Lung microvascular endothelial cell (primary cell): Measurements from ENCODE around the gene MAZ. TPM values are rescaled to one million over a fixed set of nuclear protein-coding genes. Genes with fewer than 3 reads are reported as not detected.
"Not testable (repeated sequence)": the region's sequence is repeated elsewhere in the genome, so short reads cannot be mapped to it uniquely, and the experiment has no call there.

Experiments used
- DNase-seq, 2 donors: peaks; one replicate each; pipeline versions ENCODE4 v3.0.0 to v3.0.0-alpha.2; 2010; ENCODE audit warnings: low read depth in 2 of 2
- total RNA-seq: library from RNA; depleted of rRNA; stranded (reverse); fragments of >200 nt; gene quantifications from 2 replicates; pipeline ENCODE4 v1.2.1, GENCODE V29; 2014

Gene MAZ
- total RNA-seq, 1 donor from 2014 or later = 125 TPM

DNA sequence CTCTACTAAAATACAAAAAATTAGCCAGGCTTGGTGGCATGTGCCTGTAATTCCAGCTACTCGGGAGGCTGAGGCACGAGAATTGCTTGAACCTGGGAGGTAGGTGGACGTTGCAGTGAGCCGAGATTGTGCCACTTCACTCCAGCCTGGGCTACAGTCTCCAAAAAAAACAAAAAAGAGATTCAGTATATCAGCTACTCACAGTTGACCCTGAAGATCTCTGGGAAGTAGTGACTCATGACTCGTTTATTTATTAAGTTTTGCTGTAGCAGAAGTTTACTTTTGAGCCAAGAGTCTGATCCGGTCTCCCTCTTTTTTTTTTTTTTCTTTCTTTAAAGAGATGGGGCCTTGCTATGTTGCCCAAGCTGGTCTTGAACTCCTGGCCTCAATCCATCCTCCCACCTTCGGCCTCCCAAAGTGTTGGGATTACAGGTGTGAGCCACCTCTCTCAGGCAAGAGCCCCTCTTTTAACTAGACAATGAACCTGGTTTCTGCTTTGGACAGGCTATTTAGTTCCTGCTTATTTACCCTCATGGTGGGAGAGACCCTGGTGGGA is 18.3 kb downstream of the MAZ start:
- DNase-seq = peak; percentile 35 to 85

DNA sequence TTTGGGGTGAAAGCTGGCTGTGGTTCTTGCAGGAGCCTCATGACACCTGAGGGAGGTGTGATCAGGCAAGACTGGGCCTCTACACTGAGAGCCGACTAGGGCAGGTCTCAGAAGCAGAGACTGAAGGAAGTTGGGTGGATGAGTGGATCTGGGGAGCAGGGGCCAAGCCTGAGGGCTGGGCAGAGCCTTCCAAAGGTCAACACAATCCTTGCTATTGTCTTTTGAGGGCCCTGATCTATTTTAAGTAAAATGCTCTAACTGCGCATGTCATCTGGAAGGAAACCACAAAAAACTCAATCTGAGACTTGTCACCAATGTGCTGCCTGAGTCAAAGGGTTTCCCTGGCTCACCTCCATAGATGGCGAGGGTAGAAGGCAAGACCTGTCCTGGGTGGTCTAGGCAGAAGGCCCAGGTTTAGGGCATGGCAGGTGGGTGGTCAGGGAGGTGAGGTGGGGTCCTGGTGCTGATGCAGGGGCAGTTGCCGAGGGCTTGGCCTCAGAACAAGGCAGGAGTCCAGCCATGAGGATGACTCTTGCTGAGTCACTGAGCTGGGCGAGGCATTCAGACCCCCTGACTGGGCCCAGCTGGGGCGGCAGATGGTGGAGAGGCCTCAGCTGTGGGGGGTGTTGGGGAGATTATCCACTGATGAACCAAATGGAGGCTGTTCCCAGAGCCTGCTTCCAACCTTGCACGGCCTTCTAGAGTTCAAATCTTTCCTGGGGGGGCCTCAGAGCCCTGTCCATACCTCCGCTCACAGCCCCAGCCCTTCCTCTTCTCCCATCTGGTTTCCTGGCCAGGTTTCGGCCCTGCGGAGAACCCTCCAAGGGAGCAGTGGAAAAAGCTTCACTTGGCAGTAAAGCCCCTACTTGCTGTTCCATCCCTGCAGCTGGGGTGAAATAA is 19.1 kb downstream of the MAZ start:
- DNase-seq = peak; percentile 48 to 75

DNA sequence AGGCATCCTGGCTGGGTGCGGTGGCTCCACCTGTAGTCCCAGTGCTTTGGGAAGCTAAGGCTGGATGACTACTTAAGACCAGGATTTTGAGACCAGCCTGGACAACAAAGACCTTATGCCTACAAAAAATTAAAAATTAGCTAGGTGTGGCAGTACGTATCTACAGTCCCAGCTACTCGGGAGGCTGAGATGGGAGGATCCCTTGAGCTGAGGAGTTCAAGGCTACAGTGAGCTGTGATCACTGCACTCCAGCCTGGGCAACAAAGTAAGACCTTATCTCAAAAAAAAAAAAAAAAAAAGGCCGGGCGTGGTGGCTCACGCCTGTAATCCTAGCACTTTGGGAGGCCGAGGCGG is 20.0 kb downstream of the MAZ start:
- no peak for DNase-seq

- DNase-seq = no peak
Observed at GRCh38 chr16:29830774-29831173, 24.4 kb downstream of the MAZ start.

DNA sequence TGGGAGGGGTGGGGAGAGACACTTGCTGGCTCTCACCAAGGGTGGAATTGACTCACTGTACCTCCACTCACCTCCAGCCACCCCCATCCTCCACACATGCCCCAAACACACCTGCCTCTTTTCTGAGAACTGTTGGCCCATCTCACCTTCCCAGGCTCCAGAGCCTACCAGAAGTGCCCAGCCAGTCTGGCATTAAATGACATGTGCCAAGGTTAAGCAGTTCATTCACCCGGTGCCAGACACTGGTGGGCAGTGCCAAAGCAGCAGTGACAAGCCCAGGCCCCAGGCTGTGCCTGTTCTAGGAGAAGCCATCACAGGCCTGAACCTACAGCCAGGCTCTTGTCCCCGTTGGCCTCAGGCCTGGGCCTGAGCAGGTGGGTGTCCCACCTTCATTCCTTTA is 25.2 kb downstream of the MAZ start:
- no peak for DNase-seq

DNA sequence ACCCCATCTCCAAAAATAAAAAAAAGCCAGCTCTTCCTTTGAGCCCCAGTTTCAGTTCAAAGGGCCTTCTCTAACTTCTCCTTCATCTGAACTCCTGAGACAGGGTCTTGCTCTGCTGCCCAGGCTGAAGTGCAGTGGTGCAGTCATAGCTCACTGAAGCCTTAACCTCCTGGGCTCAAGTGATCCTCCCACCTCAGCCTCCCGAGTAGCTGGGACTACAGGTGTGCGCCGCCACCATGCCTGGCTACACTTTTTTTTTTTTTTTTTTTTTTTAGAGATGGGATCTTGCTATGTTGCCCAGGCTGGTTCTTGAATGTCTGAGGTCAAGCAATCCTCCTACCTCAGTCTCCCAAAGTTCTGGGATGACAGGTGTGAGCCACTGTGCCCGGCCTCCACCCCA is 26.9 kb downstream of the MAZ start:
- not testable (repeated sequence) for DNase-seq

GRCh38 chr16:29834079-29834478 is 27.8 kb downstream of the MAZ start:
- no peak for DNase-seq

DNA sequence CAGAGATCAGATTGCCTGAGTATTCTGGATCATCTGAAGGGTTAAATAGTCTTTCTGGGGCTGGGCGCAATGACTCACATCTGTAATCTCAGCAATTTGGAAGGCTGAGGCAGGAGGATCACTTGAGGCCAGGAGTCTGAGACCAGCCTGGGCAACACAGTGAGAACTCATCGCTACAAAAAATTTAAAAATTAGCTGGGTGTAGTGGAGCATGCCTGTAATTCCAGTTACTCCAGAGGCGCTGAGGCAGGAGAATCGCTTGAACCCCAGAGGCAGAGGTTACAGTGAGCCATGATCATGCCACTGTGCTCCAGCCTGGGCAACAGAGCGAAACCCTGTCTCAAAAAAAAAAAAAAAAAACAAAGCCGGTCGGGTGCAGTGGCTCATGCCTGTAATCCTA is 29.6 kb downstream of the MAZ start:
- no peak for DNase-seq

GRCh38 chr16:29836623-29837022 is 30.3 kb downstream of the MAZ start:
- no peak for DNase-seq

DNA sequence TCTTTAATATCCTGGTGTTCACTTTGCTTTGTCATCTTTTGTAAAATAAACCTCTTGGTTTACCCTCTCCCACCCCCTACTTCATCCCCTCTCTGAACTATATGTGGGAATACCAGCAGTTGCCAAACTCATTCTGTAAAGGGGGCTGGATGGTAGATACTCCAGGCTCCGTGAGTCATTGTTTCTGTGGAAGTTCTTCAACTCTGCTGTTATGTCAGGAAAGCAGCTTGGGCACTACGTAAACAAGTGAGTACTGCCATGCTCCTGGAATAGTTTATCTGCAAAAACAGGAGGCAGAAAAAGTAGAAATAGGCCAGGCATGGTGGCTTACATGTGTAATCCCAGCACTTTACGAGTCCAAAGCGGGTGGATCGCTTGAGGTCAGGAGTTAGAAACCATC is 31.5 kb downstream of the MAZ start:
- peak; percentile 49 to 50 for DNase-seq

GRCh38 chr16:29839822-29840221 is 33.5 kb downstream of the MAZ start:
- DNase-seq = no peak

GRCh38 chr16:29840240-29840639 is 33.9 kb downstream of the MAZ start:
- no peak for DNase-seq

- DNase-seq = no peak
Observed at GRCh38 chr16:29841631-29842030, 35.3 kb downstream of the MAZ start.

DNA sequence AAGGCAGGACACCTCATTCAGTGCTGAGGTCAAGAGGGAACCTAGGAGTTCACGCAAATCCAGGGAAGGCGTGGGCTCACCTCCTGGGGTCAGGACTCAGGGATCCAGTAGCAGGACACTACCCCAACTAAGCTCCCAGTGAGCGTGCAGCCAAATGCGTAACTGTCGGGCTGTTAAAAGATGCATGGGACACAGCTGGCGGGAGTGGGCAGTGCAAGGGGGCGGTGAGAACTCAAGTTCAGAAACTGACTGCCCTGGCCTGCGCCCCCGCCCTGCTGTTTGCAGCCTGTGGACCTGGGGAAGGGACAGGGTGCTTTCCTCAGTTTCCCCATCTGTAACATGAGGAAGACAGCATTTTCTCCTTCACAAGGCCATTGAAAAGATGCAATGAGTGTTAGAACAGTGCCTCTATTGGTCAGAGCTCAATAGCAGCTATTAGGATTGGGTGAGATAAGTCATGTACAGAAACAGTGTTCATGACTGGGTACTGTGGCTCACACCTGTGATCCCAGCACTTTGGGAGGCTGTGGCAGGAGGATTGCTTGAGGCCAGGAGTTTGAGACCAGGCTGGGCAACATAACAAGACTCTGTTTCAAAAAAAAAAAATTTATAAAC is 36.5 kb downstream of the MAZ start:
- DNase-seq = no peak

- no peak for DNase-seq
Observed at GRCh38 chr16:29843931-29844330, 37.6 kb downstream of the MAZ start.

GRCh38 chr16:29844575-29845331 is 38.4 kb downstream of the MAZ start:
- DNase-seq = no peak

DNA sequence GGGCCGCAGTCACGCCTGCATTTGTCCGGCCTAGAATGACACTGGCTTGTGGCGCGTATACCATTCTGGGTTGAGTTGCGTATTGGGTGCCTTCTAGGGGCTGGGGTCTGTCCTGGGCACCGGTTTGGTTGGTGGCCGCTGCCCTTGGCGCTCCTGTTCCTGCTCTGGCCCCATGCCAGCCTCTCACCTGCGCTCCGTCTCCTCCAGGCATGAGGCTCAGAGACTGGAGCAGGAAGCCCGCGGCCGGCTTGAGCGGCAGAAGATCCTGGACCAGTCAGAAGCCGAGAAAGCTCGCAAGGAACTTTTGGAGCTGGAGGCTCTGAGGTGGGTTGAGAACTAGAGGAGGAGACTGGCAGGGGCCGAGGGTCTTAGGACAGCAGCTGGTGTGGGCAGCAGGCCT is 39.3 kb downstream of the MAZ start:
- no peak for DNase-seq

DNA sequence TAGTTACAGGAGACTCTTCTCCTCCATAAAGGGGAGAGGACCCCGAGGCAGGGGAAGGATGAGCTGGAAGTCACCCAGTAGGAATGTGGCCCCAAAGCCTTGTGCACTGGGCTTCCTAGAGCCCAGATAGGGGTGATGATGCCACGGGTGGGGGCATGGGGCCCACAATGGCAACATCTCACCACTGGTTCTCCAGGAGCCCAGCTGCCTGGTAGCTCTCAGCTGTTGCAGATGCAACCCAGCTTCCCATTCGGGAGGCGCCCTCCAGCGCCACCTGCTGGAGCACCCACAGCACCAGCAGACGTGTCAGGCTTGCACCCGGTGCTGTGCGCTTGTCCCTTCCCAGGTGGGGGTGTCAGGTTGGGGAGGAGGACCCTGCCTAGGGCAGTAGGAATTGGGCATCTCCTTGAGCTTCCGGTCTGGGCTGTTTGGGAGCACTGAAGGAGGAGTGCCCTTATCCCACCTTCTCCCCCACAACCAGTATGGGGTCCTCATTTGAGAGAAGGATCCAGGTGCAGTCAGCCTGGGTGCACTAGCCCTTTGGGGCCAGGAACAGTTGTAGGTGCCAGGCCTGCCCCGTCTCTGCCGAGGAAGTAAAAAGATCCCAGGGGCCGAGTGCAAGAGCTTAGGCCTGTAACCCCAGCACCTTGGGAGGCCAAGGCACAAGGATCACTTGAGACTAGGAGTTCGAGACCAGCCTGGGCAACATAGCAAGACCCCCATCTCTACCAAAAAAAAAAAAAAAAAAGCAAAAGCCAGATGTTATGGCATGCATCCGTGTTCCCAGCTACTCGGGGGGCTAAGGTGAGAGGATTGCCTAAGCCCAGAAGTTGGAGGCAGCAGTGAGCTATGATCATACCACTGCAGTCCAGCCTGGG is 42.3 kb downstream of the MAZ start:
- peak; percentile 77 to 78 for DNase-seq

DNA sequence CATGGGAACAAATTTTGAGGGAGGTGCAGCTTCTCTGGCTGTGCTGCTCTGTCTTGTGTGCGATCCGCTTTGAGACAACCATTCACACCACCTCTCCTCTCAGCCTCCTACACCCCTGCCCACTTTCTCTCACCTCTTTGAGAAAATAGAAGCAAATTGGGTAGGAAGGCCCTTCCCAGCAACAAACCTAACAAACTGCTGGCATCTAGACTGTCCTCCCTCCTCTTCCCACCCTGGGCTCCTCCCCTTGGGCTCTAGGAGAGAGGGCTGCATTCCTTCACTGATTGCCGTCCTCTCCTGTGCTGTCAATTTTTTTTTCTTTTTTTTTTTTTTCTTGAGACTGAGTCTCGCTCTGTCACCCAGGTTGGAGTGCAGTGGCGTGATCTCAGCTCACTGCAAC is 43.2 kb downstream of the MAZ start:
- no peak for DNase-seq

DNA sequence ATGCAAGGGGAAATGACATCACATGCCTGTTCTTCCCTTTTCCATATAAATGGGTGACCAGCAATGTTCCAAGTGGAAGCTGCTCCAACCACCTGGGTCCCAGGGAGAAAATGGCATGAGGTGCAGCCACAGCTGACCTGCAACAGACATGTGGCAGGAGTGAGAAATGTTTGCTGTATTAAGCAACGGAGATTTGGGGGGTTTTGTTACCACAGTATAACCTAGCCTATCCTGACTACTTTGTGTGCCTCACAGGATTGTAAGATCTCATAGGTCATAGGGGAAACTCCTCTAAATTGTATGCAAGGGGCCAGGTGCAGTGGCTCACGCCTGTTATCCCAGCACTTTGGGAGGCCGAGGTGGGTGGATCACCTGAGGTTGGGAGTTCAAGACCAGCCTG is 44.7 kb downstream of the MAZ start:
- no peak for DNase-seq

GRCh38 chr16:29852654-29853053 is 46.3 kb downstream of the MAZ start:
- DNase-seq = peak; percentile 94
